DOHH2 (cell line): ENCODE data around the gene RNF103.
A peak's percentile ranks its signal among the peaks of the same experiment; 100 is the strongest.

Experiments
- H3F3A ChIP-seq: fragments of 200-600 bp; sonication (generic), shearing (Covaris generic); 2 replicates; pipeline ENCODE4 v1.6.0; 2016; ENCODE audit warnings: antibody characterized with exemption, mild to moderate bottlenecking; ENCODE audit not compliant: control insufficient read depth, insufficient read depth
- H3K27ac ChIP-seq: fragments of 200-600 bp; sonication (generic); 2 replicates; pipeline ENCODE4 v1.5.1; 2014; ENCODE audit warnings: low read depth, mild to moderate bottlenecking, low read length, moderate library complexity
- H3K27me3 ChIP-seq: fragments of 200-600 bp; sonication (generic); 2 replicates; pipeline ENCODE4 v1.6.1; 2014; ENCODE audit warnings: mild to moderate bottlenecking, low read length, mixed read lengths; ENCODE audit not compliant: control insufficient read depth
- H3K36me3 ChIP-seq: fragments of 200-600 bp; sonication (generic); 2 replicates; pipeline ENCODE4 v1.6.1; 2014; ENCODE audit warnings: mild to moderate bottlenecking, low read length, moderate library complexity, mixed read lengths; ENCODE audit not compliant: control insufficient read depth
- H3K4me1 ChIP-seq: fragments of 200-600 bp; sonication (generic); 2 replicates; pipeline ENCODE4 v1.6.1; 2014; ENCODE audit warnings: mild to moderate bottlenecking, low read length, mixed read lengths; ENCODE audit not compliant: control insufficient read depth
- H3K4me2 ChIP-seq: fragments of 200-600 bp; sonication (generic); 2 replicates; pipeline ENCODE4 v1.6.0; 2014; ENCODE audit warnings: mild to moderate bottlenecking, low read length, moderate library complexity
- H3K4me3 ChIP-seq: fragments of 200-600 bp; sonication (generic); 2 replicates; pipeline ENCODE4 v1.5.1; 2014; ENCODE audit warnings: mild to moderate bottlenecking, low read length, mixed read lengths
- H3K79me2 ChIP-seq: fragments of 200-600 bp; sonication (generic); 2 replicates; pipeline ENCODE4 v1.6.1; 2014; ENCODE audit warnings: mild to moderate bottlenecking, low read length, mixed read lengths; ENCODE audit not compliant: control insufficient read depth
- H3K9me2 ChIP-seq: fragments of 200-600 bp; sonication (generic); replicated peaks from 2 replicates; pipeline ENCODE4 v1.6.1; 2014; ENCODE audit warnings: mild to moderate bottlenecking, low read length, mixed read lengths; ENCODE audit not compliant: control insufficient read depth
- H3K9me3 ChIP-seq: fragments of 200-600 bp; sonication (generic); 2 replicates; pipeline ENCODE4 v1.6.1; 2014; ENCODE audit warnings: antibody characterized with exemption, low read length, mixed read lengths; ENCODE audit not compliant: control insufficient read depth, insufficient read depth
- H4K20me1 ChIP-seq: fragments of 200-600 bp; sonication (generic); 2 replicates; pipeline ENCODE4 v1.6.0; 2014; ENCODE audit warnings: low read depth, mild to moderate bottlenecking, antibody characterized with exemption, low read length, moderate library complexity; ENCODE audit not compliant: control insufficient read depth, insufficient read depth
- CTCF ChIP-seq: fragments of 200-600 bp; sonication (generic); IDR thresholded peaks from one replicate; pipeline ENCODE4 v1.5.1; 2014; ENCODE audit warnings: antibody characterized with exemption, mild to moderate bottlenecking, low read depth, low read length; ENCODE audit not compliant: poor library complexity, severe bottlenecking
- EZH2phosphoT487 ChIP-seq: fragments of 200-600 bp; sonication (generic); IDR thresholded peaks from 2 replicates; pipeline ENCODE4 v1.6.1; 2017; ENCODE audit warnings: borderline replicate concordance, mild to moderate bottlenecking, antibody characterized with exemption, low read length, moderate library complexity, mixed read lengths

Gene RNF103

DNA sequence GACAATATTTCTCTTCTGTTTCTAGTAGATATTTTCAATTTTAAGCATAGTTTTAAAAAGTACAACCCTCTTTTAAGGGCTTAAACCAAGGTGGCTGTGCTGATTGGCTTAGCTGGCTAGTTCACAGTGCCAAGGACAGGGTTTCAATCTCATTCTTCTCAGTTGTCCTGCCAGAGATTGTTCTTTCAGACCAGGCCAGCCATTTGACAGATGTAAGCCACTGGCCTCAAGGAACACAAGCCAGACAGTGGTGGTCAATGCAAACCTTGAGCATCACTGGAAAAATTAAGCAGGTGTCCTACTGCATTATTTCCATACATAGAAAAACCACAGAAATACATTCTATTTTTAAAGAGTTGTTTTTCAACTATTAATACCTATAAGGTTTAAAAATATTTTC is 5.9 kb downstream of the RNF103 start:
- Histone ChIP-seq H3K9me3 (no peaks in the 10 kb centered on the region), H3K4me2 (peak overlapping the region; percentile 24), H3K79me2 (peaks cover 37% of the 10 kb centered on the region), H3F3A (no peaks in the 10 kb centered on the region), H3K4me1 (peaks cover 33% of the 10 kb centered on the region), H4K20me1 (0 out of 2 replicates have a peak, but pooled peaks cover 4% of the 10 kb centered on the region), H3K9me2 (no peaks in the 10 kb centered on the region), H3K27me3 (no peaks in the 10 kb centered on the region), H3K4me3 (no peak overlapping the region), H3K27ac (no peak overlapping the region), H3K36me3 (peaks cover 59% of the 10 kb centered on the region)
- no peak for TF ChIP-seq CTCF
- no peak for TF ChIP-seq EZH2phosphoT487

DNA sequence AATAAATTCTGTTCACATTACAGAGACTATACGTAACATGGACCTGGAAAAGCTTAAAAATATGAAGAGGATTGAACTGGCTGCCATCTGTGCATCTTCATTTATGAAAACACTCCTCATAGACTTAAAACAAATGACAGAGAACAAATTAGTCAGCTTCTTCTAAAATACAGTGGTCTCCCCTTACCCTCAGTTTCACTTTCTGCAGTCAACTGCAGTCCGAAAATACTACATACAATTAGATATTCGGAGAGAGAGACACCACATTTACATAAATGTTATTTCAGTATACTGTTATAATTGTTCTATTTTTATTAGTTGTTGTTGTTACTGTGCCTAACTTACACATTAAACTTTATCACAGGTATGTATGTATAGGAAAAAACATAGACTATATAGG is 6.5 kb downstream of the RNF103 start:
- Histone ChIP-seq H3K4me3 (no peak overlapping the region), H3K27ac (no peak overlapping the region), H4K20me1 (0 out of 2 replicates have a peak, but pooled peaks cover 2% of the 10 kb centered on the region)

DNA sequence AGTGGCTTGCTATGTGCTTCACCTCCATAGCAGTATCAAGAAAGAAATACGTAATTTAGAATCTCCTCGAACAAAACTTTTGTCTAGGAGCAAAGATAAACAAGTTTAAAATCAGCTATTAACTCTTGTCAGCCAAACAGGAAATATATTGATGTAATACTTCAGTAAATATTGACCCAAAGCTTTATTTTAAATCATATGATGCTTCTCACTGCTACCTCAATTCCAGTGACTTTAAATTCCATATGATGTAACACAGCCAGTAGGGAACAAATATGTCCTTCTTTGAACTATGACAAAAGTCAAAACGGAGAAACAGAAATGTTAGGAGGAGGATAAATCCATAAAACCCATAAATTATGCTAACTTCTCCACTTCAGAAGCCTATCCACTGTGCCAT is 7.2 kb downstream of the RNF103 start:
- H3K27me3 ChIP-seq, result no peaks in the 10 kb centered on the region
- no peak overlapping the region for H3K4me2 ChIP-seq
- H3K9me2 ChIP-seq, result no peaks in the 10 kb centered on the region
- peaks cover 33% of the 10 kb centered on the region for H3K4me1 ChIP-seq
- H3K9me3 ChIP-seq, result no peaks in the 10 kb centered on the region
- H3K36me3 ChIP-seq, result peaks cover 59% of the 10 kb centered on the region
- H3K79me2 ChIP-seq, result peaks cover 24% of the 10 kb centered on the region
- no peaks in the 10 kb centered on the region for H4K20me1 ChIP-seq
- no peak overlapping the region for H3K4me3 ChIP-seq
- no peak overlapping the region for H3K27ac ChIP-seq
- H3F3A ChIP-seq, result no peaks in the 10 kb centered on the region
- TF ChIP-seq EZH2phosphoT487 (no peak), CTCF (no peak)

More for the DNA sequence above, 6.5 kb downstream of the RNF103 start:
- peaks cover 31% of the 10 kb centered on the region for H3K79me2 ChIP-seq
- H3K36me3 ChIP-seq, result peaks cover 58% of the 10 kb centered on the region
- H3K9me2 ChIP-seq, result no peaks in the 10 kb centered on the region
- TF ChIP-seq CTCF (no peak), EZH2phosphoT487 (no peak)
- peak overlapping the region; percentile 24 for H3K4me2 ChIP-seq
- no peaks in the 10 kb centered on the region for H3K27me3 ChIP-seq
- H3K9me3 ChIP-seq, result no peaks in the 10 kb centered on the region
- H3K4me1 ChIP-seq, result peaks cover 33% of the 10 kb centered on the region
- H3F3A ChIP-seq, result no peaks in the 10 kb centered on the region
